HepG2 (cell line): ENCODE results near the gene RNMT. TPM values are rescaled to one million over a fixed set of nuclear protein-coding genes. Genes with fewer than 3 reads are reported as not detected.

ENCODE experiments used
- ATAC-seq: fragments of 200-7000 bp; cut with Tn5 transposase; 3 replicates; pipeline ENCODE4 v1.9.1; 2020; ENCODE audit warnings: mild to moderate bottlenecking, moderate library complexity
- BruUV-seq: library from RNA; stranded (reverse); fragments of 400-500 nt; replicated peaks from 2 replicates; lab custom pipeline; 2021; lab: Mats Ljungman, UMichigan
- CTCF ChIA-PET: fragments of 300-600 bp; formaldehyde crosslinking; extraction: SDS; loops from one replicate; lab custom pipeline; 2021; ENCODE audit warnings: low total read pairs, inconsistent platforms, low intra/inter-chr PET ratio; lab: Yijun Ruan, JAX
- POLR2A ChIA-PET: fragments of 350-600 bp; sonication (Branson Sonifier 250); formaldehyde crosslinking; loops from one replicate; lab custom pipeline; 2020; ENCODE audit warnings: antibody characterized with exemption, inconsistent platforms; lab: Yijun Ruan, JAX
- DNase-seq: peaks from one replicate; pipeline ENCODE4 v3.0.0-alpha.2; 2015; ENCODE audit warnings: low spot score
- FAIRE-seq: peaks from 3 replicates; lab custom pipeline; 2011; peaks lifted over from hg19 to GRCh38; lab: Jason Lieb, UNC
- H2AFZ ChIP-seq: one replicate; pipeline ENCODE4 v1.6.1; 2011; ENCODE audit warnings: low read length, inconsistent platforms
- H3K27ac ChIP-seq: fragments of 300-600 bp; 3 replicates; pipeline ENCODE4 v1.8.0; 2011; ENCODE audit warnings: mixed run types, mild to moderate bottlenecking, mixed read lengths, low read length, inconsistent platforms; ENCODE audit not compliant: insufficient read depth; ENCODE audit errors: extremely low read length
- H3K27me3 ChIP-seq, 2 experiments: fragments of 200-600 bp in 1 of 2; 2 replicates in 1 of 2; 3 replicates in 1 of 2; pipeline versions ENCODE4 v1.6.0 to v1.8.0; 2011; ENCODE audit warnings: low read length in 2 of 2, mild to moderate bottlenecking in 2 of 2, moderate library complexity in 2 of 2, inconsistent platforms in 1 of 2; ENCODE audit not compliant: insufficient read depth in 2 of 2, control insufficient read depth in 1 of 2
- H3K36me3 ChIP-seq, 2 experiments: fragments of 200-600 bp in 1 of 2; replicated peaks in 1 of 2; 2 replicates in 1 of 2; 3 replicates in 1 of 2; pipeline versions ENCODE4 v1.5.1 to v1.8.0; 2011; ENCODE audit warnings: low read length in 2 of 2, inconsistent platforms in 1 of 2; ENCODE audit not compliant: insufficient read depth in 2 of 2, control insufficient read depth in 1 of 2
- H3K4me1 ChIP-seq: 2 replicates; pipeline ENCODE4 v1.5.1; 2012; ENCODE audit warnings: low read length, inconsistent platforms; ENCODE audit not compliant: insufficient read depth
- H3K4me2 ChIP-seq: 2 replicates; pipeline ENCODE4 v1.6.0; 2011; ENCODE audit warnings: low read depth, low read length, inconsistent platforms
- H3K4me3 ChIP-seq, 3 experiments: fragments of 200-600 bp in 1 of 3; sonication (generic), shearing (Covaris generic) in 1 of 3; replicated peaks in 1 of 3; 2 replicates each; pipeline ENCODE4 v1.5.1; 2011 to 2016; ENCODE audit warnings: low read length in 3 of 3, inconsistent platforms in 2 of 3, low read depth in 2 of 3, mild to moderate bottlenecking in 2 of 3, control low read depth in 1 of 3, mixed read lengths in 1 of 3; ENCODE audit not compliant: insufficient read depth in 1 of 3
- H3K79me2 ChIP-seq: one replicate; pipeline ENCODE4 v1.6.1; 2011; ENCODE audit warnings: low read length, inconsistent platforms; ENCODE audit not compliant: insufficient read depth
- H3K9ac ChIP-seq: 2 replicates; pipeline ENCODE4 v1.6.0; 2011; ENCODE audit warnings: mild to moderate bottlenecking, low read depth, low read length, inconsistent platforms; ENCODE audit not compliant: insufficient read depth
- H3K9me3 ChIP-seq: 2 replicates; pipeline ENCODE4 v1.5.1; 2012; ENCODE audit warnings: mild to moderate bottlenecking, low read length
- H4K20me1 ChIP-seq: 2 replicates; pipeline ENCODE4 v1.6.0; 2011; ENCODE audit warnings: inconsistent platforms, mild to moderate bottlenecking, low read length, moderate library complexity; ENCODE audit not compliant: insufficient read depth
- ATF1 ChIP-seq: IDR thresholded peaks from 2 replicates; pipeline ENCODE4 v1.6.1; 2016; ENCODE audit warnings: mild to moderate bottlenecking, control low read depth
- CHCHD3 ChIP-seq: sonication (generic); formaldehyde crosslinking; IDR thresholded peaks from 2 replicates; pipeline ENCODE4 v1.8.0; 2022; ENCODE audit warnings: mild to moderate bottlenecking, missing genetic modification reagents, moderate library complexity
- HOXA3 ChIP-seq: sonication (generic); formaldehyde crosslinking; IDR thresholded peaks from 2 replicates; pipeline ENCODE4 v1.5.0; 2020; ENCODE audit warnings: missing genetic modification reagents
- ISL2 ChIP-seq: sonication (generic); formaldehyde crosslinking; IDR thresholded peaks from 2 replicates; pipeline ENCODE4 v1.5.0; 2020; ENCODE audit warnings: missing genetic modification reagents
- JUNB ChIP-seq: sonication (generic); formaldehyde crosslinking; IDR thresholded peaks from 2 replicates; pipeline ENCODE4 v1.8.0; 2022; ENCODE audit warnings: missing genetic modification reagents, mild to moderate bottlenecking, borderline replicate concordance
- PHB2 ChIP-seq: fragments of 450-650 bp; IDR thresholded peaks from 2 replicates; pipeline ENCODE4 v1.6.1; 2018; ENCODE audit not compliant: partially characterized antibody
- RELA ChIP-seq: sonication (generic); formaldehyde crosslinking; IDR thresholded peaks from 2 replicates; pipeline ENCODE4 v1.4.0; 2020; ENCODE audit warnings: missing genetic modification reagents
- RFXANK ChIP-seq: IDR thresholded peaks from 2 replicates; pipeline ENCODE4 v1.6.1; 2016
- SP5 ChIP-seq: IDR thresholded peaks from 2 replicates; pipeline ENCODE4 v1.6.1; 2016; ENCODE audit warnings: low read depth, borderline replicate concordance
- ZFP82 ChIP-seq: sonication (generic); formaldehyde crosslinking; IDR thresholded peaks from 2 replicates; pipeline ENCODE4 v1.5.1; 2020; ENCODE audit warnings: mild to moderate bottlenecking, missing genetic modification reagents, borderline replicate concordance
- ZNF20 ChIP-seq: sonication (generic); formaldehyde crosslinking; IDR thresholded peaks from 2 replicates; pipeline ENCODE4 v1.4.0; 2020; ENCODE audit warnings: mild to moderate bottlenecking, moderate library complexity, missing genetic modification reagents
- ZNF232 ChIP-seq: sonication (generic); formaldehyde crosslinking; IDR thresholded peaks from 2 replicates; pipeline ENCODE4 v1.4.0; 2020; ENCODE audit warnings: missing genetic modification reagents, borderline replicate concordance
- ZNF317 ChIP-seq: sonication (generic); formaldehyde crosslinking; IDR thresholded peaks from 2 replicates; pipeline ENCODE4 v1.5.0; 2020; ENCODE audit warnings: mild to moderate bottlenecking, missing genetic modification reagents
- ZNF766 ChIP-seq: sonication (generic); formaldehyde crosslinking; IDR thresholded peaks from 2 replicates; pipeline ENCODE4 v1.5.0; 2020; ENCODE audit warnings: missing genetic modification reagents, borderline replicate concordance
- ZNF780A ChIP-seq: sonication (generic); formaldehyde crosslinking; IDR thresholded peaks from 2 replicates; pipeline ENCODE4 v1.8.0; 2022; ENCODE audit warnings: mild to moderate bottlenecking, missing genetic modification reagents, moderate library complexity
- ZSCAN12 ChIP-seq: sonication (generic); formaldehyde crosslinking; IDR thresholded peaks from 2 replicates; pipeline ENCODE4 v1.9.0; 2021; ENCODE audit warnings: mild to moderate bottlenecking, missing genetic modification reagents
- ZSCAN31 ChIP-seq: sonication (generic); formaldehyde crosslinking; IDR thresholded peaks from 2 replicates; pipeline ENCODE4 v1.5.0; 2020; ENCODE audit warnings: low read depth, mild to moderate bottlenecking, missing genetic modification reagents
- WGBS: methylation state at CpG from one replicate; pipeline ENCODE4 v1.1.6; 2017; ENCODE audit warnings: low lambda C conversion rate; 5-methylcytosine and 5-hydroxymethylcytosine counted together
- in situ Hi-C: cut with HindIII; loops from 2 replicates; pipeline ENCODE4 v1.10.0; 2017; ENCODE audit warnings: low pct_unique_long_range_greater_than_20kb; ENCODE audit not compliant: extremely low pct_ligation_motif_present
- intact Hi-C: fragments of 100-400 bp; cut with micrococcal nuclease; formaldehyde crosslinking; loops from one replicate; pipeline ENCODE4 v1.10.0; 2022; ENCODE audit not compliant: unreplicated experiment
- polyA plus RNA-seq, 8 experiments: library from polyadenylated mRNA; depleted of rRNA in 3 of 8; stranded (reverse) in 7 of 8; unstranded in 1 of 8; fragments of >200 nt; fragmentation: Illumina TruSeq in 4 of 8; extraction: Trizol in 4 of 8; gene quantifications; 2 replicates each; pipeline versions ENCODE4 v1.2.1 to v1.2.3, GENCODE V29; 2011 to 2016; ENCODE audit warnings: low read depth in 4 of 8, missing spikeins in 1 of 8, mixed read lengths in 1 of 8; ENCODE audit not compliant: insufficient read depth in 1 of 8
- total RNA-seq, 5 experiments: library from RNA; depleted of rRNA; stranded (reverse); fragments of >200 nt; fragmentation: Illumina TruSeq; extraction: Trizol; gene quantifications; 2 replicates each; pipeline ENCODE4 v1.2.3, GENCODE V29; 2016; ENCODE audit warnings: low read depth in 1 of 5

RNMT gene
- total and polyA plus RNA-seq, 2 of the 13 experiments (the other 11 are each of a cell fraction or from before 2014, with no cell fraction given), result 22.9 to 24.4 TPM

GRCh38 chr18:13809531-13810255 lies 83.2 kb downstream of the RNMT start:
- no peak overlapping the region for H2AFZ ChIP-seq
- intact Hi-C loops, result no loop called here
- DNase-seq (no peak), FAIRE-seq (no peak), ATAC-seq (no peak)
- TF ChIP-seq ATF1 (CRISPR knock-in tag) (no peak), SP5 (CRISPR knock-in tag) (no peak), ZNF317 (CRISPR knock-in tag) (no peak), HOXA3 (no peak), ZFP82 (CRISPR knock-in tag) (no peak), ZNF20 (CRISPR knock-in tag) (no peak), ZNF780A (no peak), RELA (CRISPR knock-in tag) (no peak)
- H3K36me3 ChIP-seq, result no peaks in the 10 kb centered on the region
- H3K27ac ChIP-seq, result no peak overlapping the region
- H3K4me3 ChIP-seq, result no peak overlapping the region
- no peak overlapping the region for H3K4me2 ChIP-seq
- no peaks in the 10 kb centered on the region; the same call in 1 of the 2 replicates for H3K4me1 ChIP-seq
- in situ Hi-C loops, result loop anchor here (5.0 kb wide), 1 partner anchor 278 kb away; no protein-coding TSS in a partner anchor
- H4K20me1 ChIP-seq, result no peaks in the 10 kb centered on the region
- no peaks in the 10 kb centered on the region for H3K9me3 ChIP-seq
- no peaks in the 10 kb centered on the region for H3K79me2 ChIP-seq
- BruUV-seq, result no TSS peak
- no peak overlapping the region for H3K9ac ChIP-seq
- CTCF ChIA-PET, result no interaction called here
- no peaks in the 10 kb centered on the region for H3K27me3 ChIP-seq
- WGBS, result 11% methylated on average over 5 of the region's 5 CpGs
- POLR2A ChIA-PET, result no interaction called here

- Histone ChIP-seq H3K79me2 (no peaks in the 10 kb centered on the region), H3K9ac (no peak overlapping the region), H3K4me3 (no peak overlapping the region), H3K27ac (no peak overlapping the region), H3K36me3 (no peaks in the 10 kb centered on the region), H3K4me2 (no peak overlapping the region), H3K9me3 (no peaks in the 10 kb centered on the region), H3K4me1 (no peaks in the 10 kb centered on the region; the same call in 1 of the 2 replicates), H3K27me3 (no peaks in the 10 kb centered on the region), H2AFZ (no peak overlapping the region), H4K20me1 (no peaks in the 10 kb centered on the region)
- no peak for DNase-seq
- no TSS peak for BruUV-seq
- intact Hi-C loops, result no loop called here
- TF ChIP-seq RFXANK (CRISPR knock-in tag) (no peak), CHCHD3 (CRISPR knock-in tag) (no peak), ISL2 (CRISPR knock-in tag) (no peak), ZNF766 (no peak), PHB2 (no peak), ZNF232 (CRISPR knock-in tag) (no peak), JUNB (CRISPR knock-in tag) (no peak), ZSCAN12 (no peak), ZSCAN31 (CRISPR knock-in tag) (no peak)
- ATAC-seq, result no peak
- in situ Hi-C loops, result loop anchor here (5.0 kb wide), 1 partner anchor 276 kb away; no protein-coding TSS in a partner anchor
- ChIA-PET POLR2A (no interaction called here), CTCF (no interaction called here)
- no peak for FAIRE-seq
- 9% methylated on average over 8 of the region's 10 CpGs for WGBS
These were observed 84.5 kb downstream of the RNMT start for GRCh38 chr18:13810950-13811485.
